Renal pelvis (tissue), 4 donors: ENCODE data around the gene AGK. TPM values are rescaled to one million over a fixed set of nuclear protein-coding genes. Genes with fewer than 3 reads are reported as not detected.
"Not testable (repeated sequence)": the region's sequence is repeated elsewhere in the genome, so short reads cannot be mapped to it uniquely, and the experiment has no call there.

Experiments
- DNase-seq: peaks from one replicate; pipeline ENCODE4 v3.0.0-alpha.2; 2013
- polyA plus RNA-seq, 3 donors: library from polyadenylated mRNA; unstranded; fragments of 120-200 nt; gene quantifications; one replicate each; pipeline ENCODE4 v1.2.1, GENCODE V29; 2013; ENCODE audit not compliant: insufficient read length in 3 of 3

Gene AGK
- polyA plus RNA-seq, 3 donors, result 33.4 to 42.4 (median 42.3) TPM

GRCh38 chr7:141675436-141676215, 124.4 kb downstream of the AGK start:
- no peak for DNase-seq

- DNase-seq, result no peak
Measured at GRCh38 chr7:141676618-141677017, 125.4 kb downstream of the AGK start.

GRCh38 chr7:141679014-141679413, 127.8 kb downstream of the AGK start:
- DNase-seq, result no peak

GRCh38 chr7:141685285-141686023, 134.2 kb downstream of the AGK start:
- DNase-seq, result no peak

GRCh38 chr7:141686074-141686473, 134.9 kb downstream of the AGK start:
- DNase-seq, result no peak

- no peak for DNase-seq
Measured at GRCh38 chr7:141686670-141687069, 135.5 kb downstream of the AGK start.

- no peak for DNase-seq
Measured at GRCh38 chr7:141688043-141688442, 136.8 kb downstream of the AGK start.

GRCh38 chr7:141689072-141689825, 138.0 kb downstream of the AGK start:
- DNase-seq, result not testable (repeated sequence)

- no peak for DNase-seq
Measured at GRCh38 chr7:141691540-141691939, 140.3 kb downstream of the AGK start.

GRCh38 chr7:141691961-141692360, 140.8 kb downstream of the AGK start:
- DNase-seq, result no peak

- DNase-seq, result no peak
Measured at GRCh38 chr7:141693082-141693481, 141.9 kb downstream of the AGK start.

GRCh38 chr7:141695803-141696289, 144.6 kb downstream of the AGK start:
- no peak for DNase-seq

GRCh38 chr7:141696348-141696747, 145.1 kb downstream of the AGK start:
- DNase-seq, result no peak

GRCh38 chr7:141697211-141697871, 146.1 kb downstream of the AGK start:
- DNase-seq, result no peak

GRCh38 chr7:141698247-141699015, 147.2 kb downstream of the AGK start:
- DNase-seq, result no peak

- DNase-seq, result no peak
Measured at GRCh38 chr7:141699860-141700259, 148.7 kb downstream of the AGK start.

- DNase-seq, result no peak
Measured at GRCh38 chr7:141700296-141700847, 149.2 kb downstream of the AGK start.

- peak; percentile 26 for DNase-seq
Measured at GRCh38 chr7:141700848-141701371, 149.7 kb downstream of the AGK start.

- peak; percentile 35 for DNase-seq
Measured at GRCh38 chr7:141701489-141702046, 150.4 kb downstream of the AGK start.

GRCh38 chr7:141702047-141702567, 150.9 kb downstream of the AGK start, which contains the start of gene DENND11:
TSS of gene DENND11 (minus strand) at chr7:141702166. CDS start at chr7:141702153, 13 bp downstream.
- DNase-seq, result peak; percentile 26
